GM13977 (cell line): ENCODE data around the gene SH3RF3.

Source experiments
- DNase-seq: peaks from one replicate; pipeline ENCODE4 v3.0.0; 2012; ENCODE audit warnings: low spot score
- in situ Hi-C: fragments of 300-500 bp; cut with MboI; formaldehyde crosslinking; loops from one replicate; pipeline ENCODE4 v1.12.0; 2022; ENCODE audit warnings: low sequenced_read_pairs, low pct_unique_long_range_greater_than_20kb, mixed read lengths, inconsistent platforms; ENCODE audit not compliant: unreplicated experiment
- TF ChIP-seq, protein P1 (sequence below): IDR thresholded peaks from 2 replicates; pipeline ENCODE4 v1.5.1; 2012; ENCODE audit warnings: mild to moderate bottlenecking, control low read depth; ENCODE audit not compliant: insufficient read depth; ENCODE audit errors: extremely low read depth, missing control alignments

The SH3RF3 gene

DNA sequence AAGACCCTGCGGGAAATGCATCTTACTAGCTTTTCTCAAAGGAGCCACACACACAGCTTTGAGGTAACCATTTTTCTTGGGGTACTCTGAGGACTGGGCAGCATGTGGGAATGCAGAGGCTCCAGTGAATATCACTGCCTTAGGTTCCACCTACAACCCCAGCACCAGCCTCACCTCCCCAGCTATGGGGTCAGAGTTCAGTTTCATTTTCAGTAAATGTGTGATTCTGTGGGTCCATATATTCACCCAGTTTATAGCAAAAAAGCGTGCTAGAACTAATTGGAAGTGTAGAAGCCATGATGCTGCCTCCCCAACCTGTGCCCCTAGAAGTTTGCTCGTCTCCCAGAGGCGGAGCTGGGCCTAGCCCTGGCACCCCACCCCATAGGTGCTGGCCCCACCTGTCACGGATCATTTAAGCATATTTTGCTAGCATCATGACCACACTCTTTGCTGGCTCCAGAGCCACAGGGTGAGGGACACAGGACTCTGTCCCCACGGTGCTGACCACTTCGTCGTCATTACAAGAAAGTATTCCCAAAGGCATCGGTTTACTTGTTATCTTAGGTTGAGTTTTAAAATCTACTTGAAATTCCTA lies 57.7 kb downstream of the SH3RF3 start:
- TF ChIP-seq, protein P1, sequence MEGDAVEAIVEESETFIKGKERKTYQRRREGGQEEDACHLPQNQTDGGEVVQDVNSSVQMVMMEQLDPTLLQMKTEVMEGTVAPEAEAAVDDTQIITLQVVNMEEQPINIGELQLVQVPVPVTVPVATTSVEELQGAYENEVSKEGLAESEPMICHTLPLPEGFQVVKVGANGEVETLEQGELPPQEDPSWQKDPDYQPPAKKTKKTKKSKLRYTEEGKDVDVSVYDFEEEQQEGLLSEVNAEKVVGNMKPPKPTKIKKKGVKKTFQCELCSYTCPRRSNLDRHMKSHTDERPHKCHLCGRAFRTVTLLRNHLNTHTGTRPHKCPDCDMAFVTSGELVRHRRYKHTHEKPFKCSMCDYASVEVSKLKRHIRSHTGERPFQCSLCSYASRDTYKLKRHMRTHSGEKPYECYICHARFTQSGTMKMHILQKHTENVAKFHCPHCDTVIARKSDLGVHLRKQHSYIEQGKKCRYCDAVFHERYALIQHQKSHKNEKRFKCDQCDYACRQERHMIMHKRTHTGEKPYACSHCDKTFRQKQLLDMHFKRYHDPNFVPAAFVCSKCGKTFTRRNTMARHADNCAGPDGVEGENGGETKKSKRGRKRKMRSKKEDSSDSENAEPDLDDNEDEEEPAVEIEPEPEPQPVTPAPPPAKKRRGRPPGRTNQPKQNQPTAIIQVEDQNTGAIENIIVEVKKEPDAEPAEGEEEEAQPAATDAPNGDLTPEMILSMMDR: no peak
- in situ Hi-C loops: loop anchor here (25.0 kb wide), 1 partner anchor 101 kb away; no protein-coding TSS in a partner anchor
- DNase-seq: no peak

- no peak for DNase-seq
- in situ Hi-C loops: loop anchor here (25.0 kb wide), 1 partner anchor 99 kb away; no protein-coding TSS in a partner anchor
- TF ChIP-seq, protein P1: no peak
These were observed 58.9 kb downstream of the SH3RF3 start for GRCh38 chr2:109187711-109188495.

GRCh38 chr2:109188496-109188890 lies 59.5 kb downstream of the SH3RF3 start:
- in situ Hi-C loops: loop anchor here (25.0 kb wide), 1 partner anchor 99 kb away; no protein-coding TSS in a partner anchor
- no peak for DNase-seq
- TF ChIP-seq, protein P1: no peak

- TF ChIP-seq, protein P1: no peak
- DNase-seq: no peak
- in situ Hi-C loops: loop anchor here (25.0 kb wide), 1 partner anchor 98 kb away; no protein-coding TSS in a partner anchor
These were observed 59.9 kb downstream of the SH3RF3 start for GRCh38 chr2:109188898-109189297.

GRCh38 chr2:109189751-109190150 lies 60.7 kb downstream of the SH3RF3 start:
- in situ Hi-C loops: loop anchor here (25.0 kb wide), 1 partner anchor 98 kb away; no protein-coding TSS in a partner anchor
- TF ChIP-seq, protein P1: no peak
- no peak for DNase-seq

GRCh38 chr2:109193807-109194619 lies 65.0 kb downstream of the SH3RF3 start:
- DNase-seq: no peak
- TF ChIP-seq, protein P1: no peak
- in situ Hi-C loops: loop anchor here (25.0 kb wide), 1 partner anchor 93 kb away; no protein-coding TSS in a partner anchor
